B cell (primary cell): ENCODE measurements around the gene PLK1. TPM values are rescaled to one million over a fixed set of nuclear protein-coding genes. Genes with fewer than 3 reads are reported as not detected.

Source experiments
- ATAC-seq: fragments of 200-7000 bp; cut with Tn5 transposase; one replicate; pipeline ENCODE4 v1.10.0; 2021; ENCODE audit warnings: low read depth, mild to moderate bottlenecking, moderate number of reproducible peaks, moderate library complexity
- CTCF ChIA-PET: fragments of 350-600 bp; sonication (Branson Sonifier 250); formaldehyde crosslinking; loops from one replicate; lab custom pipeline; 2021; ENCODE audit warnings: antibody characterized with exemption, inconsistent platforms; lab: Charles Lee
- POLR2A ChIA-PET: fragments of 350-600 bp; sonication (Branson Sonifier 250); formaldehyde crosslinking; loops from one replicate; lab custom pipeline; 2021; ENCODE audit warnings: antibody characterized with exemption; lab: Charles Lee
- DNase-seq: peaks from one replicate; pipeline ENCODE4 v3.0.0; 2013
- H2AFZ ChIP-seq: 2 replicates; pipeline ENCODE4 v1.6.1; 2012; ENCODE audit warnings: mild to moderate bottlenecking, low read depth, low read length; ENCODE audit not compliant: insufficient read depth, poor library complexity, severe bottlenecking
- H3K27ac ChIP-seq, 2 donors: 1 replicate in 1 of 2; 2 replicates in 1 of 2; pipeline ENCODE4 v1.5.1; 2012 to 2013; ENCODE audit warnings: low read length in 2 of 2, mild to moderate bottlenecking in 2 of 2, moderate library complexity in 1 of 2
- H3K27me3 ChIP-seq, 4 experiments: fragments of 200-600 bp in 1 of 4; sonication (generic) in 1 of 4; replicated peaks in 1 of 4; 1 replicate in 2 of 4; 2 replicates in 2 of 4; pipeline versions ENCODE4 v1.6.1 to v1.7.0; 2013 to 2016; ENCODE audit warnings: low read length in 3 of 4, mild to moderate bottlenecking in 2 of 4, mixed read lengths in 1 of 4, moderate library complexity in 1 of 4; ENCODE audit not compliant: insufficient read depth in 4 of 4, control insufficient read depth in 3 of 4; ENCODE audit errors: control extremely low read depth in 1 of 4
- H3K36me3 ChIP-seq, 2 experiments: replicated peaks in 1 of 2; 1 replicate in 1 of 2; 2 replicates in 1 of 2; pipeline versions ENCODE4 v1.6.1 to v1.7.1; 2013; ENCODE audit warnings: low read length in 1 of 2; ENCODE audit not compliant: insufficient read depth in 2 of 2, control insufficient read depth in 1 of 2; ENCODE audit errors: control extremely low read depth in 1 of 2, extremely low read depth in 1 of 2
- H3K4me1 ChIP-seq, 2 donors: fragments of 200-600 bp in 1 of 2; sonication (generic) in 1 of 2; 1 replicate in 1 of 2; 2 replicates in 1 of 2; pipeline versions ENCODE4 v1.5.1 to v1.6.1; 2013 to 2017; ENCODE audit warnings: low read length in 2 of 2; ENCODE audit not compliant: control insufficient read depth in 2 of 2, insufficient read depth in 2 of 2
- H3K4me2 ChIP-seq: replicated peaks from 2 replicates; pipeline ENCODE3; 2012; ENCODE audit warnings: mild to moderate bottlenecking, low read depth, low read length; ENCODE audit not compliant: poor library complexity, severe bottlenecking
- H3K4me3 ChIP-seq, 5 experiments: fragments of 200-600 bp in 1 of 5; sonication (generic) in 1 of 5; 1 replicate in 3 of 5; 2 replicates in 2 of 5; pipeline versions ENCODE4 v1.5.1 to v1.7.0; 2011 to 2016; ENCODE audit warnings: low read length in 4 of 5, mild to moderate bottlenecking in 4 of 5, low read depth in 2 of 5, control low read depth in 1 of 5, moderate library complexity in 1 of 5; ENCODE audit not compliant: insufficient read depth in 1 of 5; ENCODE audit errors: control extremely low read depth in 1 of 5, extremely low read depth in 1 of 5
- H3K79me2 ChIP-seq: fragments of 200-600 bp; sonication (generic); one replicate; pipeline ENCODE4 v1.6.0; 2016; ENCODE audit warnings: low read length; ENCODE audit not compliant: control insufficient read depth, insufficient read depth
- H3K9ac ChIP-seq: fragments of 200-600 bp; sonication (generic); 2 replicates; pipeline ENCODE4 v1.6.1; 2017; ENCODE audit warnings: mild to moderate bottlenecking, low read length, moderate library complexity
- H3K9me3 ChIP-seq, 3 donors: one replicate each; pipeline versions ENCODE4 v1.6.1 to v1.7.1; 2013; ENCODE audit warnings: low read length in 2 of 3; ENCODE audit not compliant: control insufficient read depth in 2 of 3, insufficient read depth in 1 of 3; ENCODE audit errors: control extremely low read depth in 1 of 3
- H4K20me1 ChIP-seq: 2 replicates; pipeline ENCODE4 v1.6.0; 2012; ENCODE audit warnings: mild to moderate bottlenecking, low read length; ENCODE audit not compliant: insufficient read depth, control insufficient read depth, poor library complexity, severe bottlenecking
- H3K27ac Mint-ChIP-seq: one replicate; pipeline ENCODE4 v1.8.0; 2021; ENCODE audit warnings: mixed read lengths
- H3K27me3 Mint-ChIP-seq: one replicate; pipeline ENCODE4 v1.8.0; 2021; ENCODE audit warnings: mixed read lengths
- H3K4me1 Mint-ChIP-seq: one replicate; pipeline ENCODE4 v1.8.0; 2021; ENCODE audit warnings: mixed read lengths
- H3K4me3 Mint-ChIP-seq: one replicate; pipeline ENCODE4 v1.8.0; 2021; ENCODE audit warnings: mixed read lengths
- H3K9me3 Mint-ChIP-seq: one replicate; pipeline ENCODE4 v1.8.0; 2022; ENCODE audit warnings: mixed read lengths; ENCODE audit not compliant: insufficient read depth
- CTCF ChIP-seq: fragments of 200-600 bp; IDR thresholded peaks from one replicate; pipeline ENCODE4 v1.8.0; 2022; ENCODE audit warnings: antibody characterized with exemption, mild to moderate bottlenecking
- EZH2 ChIP-seq: IDR thresholded peaks from 2 replicates; pipeline ENCODE4 v1.6.1; 2012; ENCODE audit warnings: borderline replicate concordance, low read depth, mild to moderate bottlenecking, moderate library complexity, low read length; ENCODE audit not compliant: insufficient read depth, poor library complexity, severe bottlenecking
- WGBS: methylation state at CpG from one replicate; pipeline ENCODE4 v1.1.5; 2013; ENCODE audit warnings: missing lambda C conversion rate; ENCODE audit not compliant: insufficient coverage; 5-methylcytosine and 5-hydroxymethylcytosine counted together
- intact Hi-C: fragments of 100-400 bp; cut with micrococcal nuclease; formaldehyde crosslinking; loops from one replicate; pipeline ENCODE4 v1.10.0; 2022
- polyA plus RNA-seq: library from polyadenylated mRNA; depleted of rRNA; stranded (reverse); fragments of >200 nt; gene quantifications from 2 replicates; pipeline ENCODE4 v1.2.3, GENCODE V29; 2012
- total RNA-seq, 2 donors: library from RNA; stranded (reverse); fragments of 120-200 nt in 1 of 2; gene quantifications; 1 replicate in 1 of 2; 2 replicates in 1 of 2; pipeline versions ENCODE4 v1.2.3 to v1.2.4, GENCODE V29; 2013 to 2022

The PLK1 gene
- total and polyA plus RNA-seq, 2 donors (not counting 1 experiment from before 2014, with no cell fraction given), result 2.7 to 3.5 TPM

GRCh38 chr16:23690771-23691482 is 12.2 kb downstream of the PLK1 start:
- no peaks in the 10 kb centered on the region for H3K27me3 ChIP-seq
- ATAC-seq, result no peak
- no peak for TF ChIP-seq CTCF
- TF ChIP-seq EZH2, result no peak
- Mint-ChIP-seq H3K27ac (no peak overlapping the region), H3K27me3 (peaks cover 2% of the 10 kb centered on the region), H3K4me1 (peaks cover 6% of the 10 kb centered on the region), H3K4me3 (no peak overlapping the region), H3K9me3 (no peaks in the 10 kb centered on the region)
- no peak overlapping the region for H3K27ac ChIP-seq
- H4K20me1 ChIP-seq, result no peaks in the 10 kb centered on the region
- no peak overlapping the region for H3K4me3 ChIP-seq
- DNase-seq, result no peak
- ChIA-PET POLR2A (no interaction called here), CTCF (no interaction called here)
- no peak overlapping the region for H3K4me2 ChIP-seq
- 96% methylated on average over 25 of the region's 25 CpGs for WGBS
- H3K79me2 ChIP-seq, result no peaks in the 10 kb centered on the region
- peaks cover 0 to 25% of the 10 kb centered on the region in 2 experiments for H3K36me3 ChIP-seq
- H2AFZ ChIP-seq, result no peak overlapping the region
- intact Hi-C loops, result no loop called here
- peaks cover 4 to 8% of the 10 kb centered on the region in 2 donors for H3K4me1 ChIP-seq
- H3K9me3 ChIP-seq, result no peaks in the 10 kb centered on the region
- H3K9ac ChIP-seq, result no peak overlapping the region

GRCh38 chr16:23691483-23692189 is 12.9 kb downstream of the PLK1 start:
- DNase-seq (no peak), ATAC-seq (no peak)
- no peaks in the 10 kb centered on the region for H3K79me2 ChIP-seq
- H3K36me3 ChIP-seq, result peaks cover 0 to 24% of the 10 kb centered on the region in 2 experiments
- POLR2A ChIA-PET, result no interaction called here
- Mint-ChIP-seq H3K27me3 (peaks cover 6% of the 10 kb centered on the region), H3K27ac (no peak overlapping the region), H3K4me1 (peaks cover 6% of the 10 kb centered on the region), H3K9me3 (no peaks in the 10 kb centered on the region), H3K4me3 (no peak overlapping the region)
- H4K20me1 ChIP-seq, result no peaks in the 10 kb centered on the region
- TF ChIP-seq CTCF (no peak), EZH2 (no peak)
- H3K4me3 ChIP-seq, result no peak overlapping the region
- intact Hi-C loops, result no loop called here
- H3K4me2 ChIP-seq, result no peak overlapping the region
- no peaks in the 10 kb centered on the region for H3K9me3 ChIP-seq
- H3K9ac ChIP-seq, result no peak overlapping the region
- H3K27ac ChIP-seq, result no peak overlapping the region
- WGBS, result 97% methylated on average over 8 of the region's 10 CpGs
- H3K4me1 ChIP-seq, result peaks cover 4 to 8% of the 10 kb centered on the region in 2 donors
- no peak overlapping the region for H2AFZ ChIP-seq
- CTCF ChIA-PET, result no interaction called here
- H3K27me3 ChIP-seq, result no peaks in the 10 kb centered on the region
